HEK293 (cell line): ENCODE results near the gene ZNF19.

Experiments
- EGR2 ChIP-seq: fragments of 450-650 bp; formaldehyde crosslinking; IDR thresholded peaks from 2 replicates; pipeline ENCODE4 v1.5.1; 2016; ENCODE audit warnings: low read depth, missing biosample characterization, missing genetic modification characterization
- GFI1B ChIP-seq: fragments of 450-650 bp; formaldehyde crosslinking; IDR thresholded peaks from 2 replicates; pipeline ENCODE4 v1.5.1; 2016; ENCODE audit warnings: missing biosample characterization, missing genetic modification characterization
- GLI2 ChIP-seq: fragments of 450-650 bp; formaldehyde crosslinking; IDR thresholded peaks from 2 replicates; pipeline ENCODE4; 2017; ENCODE audit warnings: missing biosample characterization, missing genetic modification characterization, low read depth, borderline replicate concordance
- IKZF3 ChIP-seq: fragments of 450-650 bp; IDR thresholded peaks from 2 replicates; pipeline ENCODE4 v1.5.0; 2018; ENCODE audit warnings: missing biosample characterization, mild to moderate bottlenecking, missing genetic modification characterization, moderate library complexity
- KLF16 ChIP-seq: fragments of 450-650 bp; formaldehyde crosslinking; IDR thresholded peaks from 2 replicates; pipeline ENCODE4 v1.5.1; 2017; ENCODE audit warnings: missing biosample characterization, missing genetic modification characterization
- MZF1 ChIP-seq: fragments of 450-650 bp; formaldehyde crosslinking; IDR thresholded peaks from 2 replicates; pipeline ENCODE4 v1.5.1; 2017; ENCODE audit warnings: missing biosample characterization, missing genetic modification characterization, borderline replicate concordance
- PRDM1 ChIP-seq: fragments of 450-650 bp; formaldehyde crosslinking; IDR thresholded peaks from 2 replicates; pipeline ENCODE4; 2016; ENCODE audit warnings: missing biosample characterization, missing genetic modification characterization
- SP2 ChIP-seq: fragments of 450-650 bp; formaldehyde crosslinking; IDR thresholded peaks from 2 replicates; pipeline ENCODE4 v1.5.1; 2016; ENCODE audit warnings: missing biosample characterization, missing genetic modification characterization
- SP3 ChIP-seq: fragments of 450-650 bp; formaldehyde crosslinking; IDR thresholded peaks from 2 replicates; pipeline ENCODE4 v1.5.1; 2016; ENCODE audit warnings: missing biosample characterization, missing genetic modification characterization
- SP7 ChIP-seq: fragments of 450-650 bp; formaldehyde crosslinking; IDR thresholded peaks from 2 replicates; pipeline ENCODE4 v1.5.1; 2016; ENCODE audit warnings: missing biosample characterization, missing genetic modification characterization
- YY2 ChIP-seq: fragments of 450-650 bp; formaldehyde crosslinking; IDR thresholded peaks from 2 replicates; pipeline ENCODE4 v1.5.1; 2016; ENCODE audit warnings: missing biosample characterization, missing genetic modification characterization
- ZBTB1 ChIP-seq: fragments of 450-650 bp; formaldehyde crosslinking; IDR thresholded peaks from 2 replicates; pipeline ENCODE4 v1.5.1; 2016; ENCODE audit warnings: missing biosample characterization, missing genetic modification characterization
- ZBTB17 ChIP-seq: fragments of 450-650 bp; formaldehyde crosslinking; IDR thresholded peaks from 2 replicates; pipeline ENCODE4 v1.5.1; 2016; ENCODE audit warnings: missing biosample characterization, missing genetic modification characterization
- ZNF121 ChIP-seq: fragments of 450-650 bp; formaldehyde crosslinking; IDR thresholded peaks from 2 replicates; pipeline ENCODE4 v1.5.1; 2016; ENCODE audit warnings: missing biosample characterization, missing genetic modification characterization
- ZNF132 ChIP-seq: fragments of 450-650 bp; formaldehyde crosslinking; IDR thresholded peaks from 2 replicates; pipeline ENCODE4 v1.5.1; 2017; ENCODE audit warnings: missing biosample characterization, missing genetic modification characterization, borderline replicate concordance
- ZNF354C ChIP-seq: fragments of 450-650 bp; formaldehyde crosslinking; IDR thresholded peaks from 2 replicates; pipeline ENCODE4 v1.5.1; 2016; ENCODE audit warnings: missing biosample characterization, missing genetic modification characterization, low read depth, borderline replicate concordance
- ZNF48 ChIP-seq: fragments of 450-650 bp; formaldehyde crosslinking; IDR thresholded peaks from 2 replicates; pipeline ENCODE4 v1.5.1; 2016; ENCODE audit warnings: missing biosample characterization, missing genetic modification characterization
- ZNF530 ChIP-seq: fragments of 450-650 bp; formaldehyde crosslinking; IDR thresholded peaks from 2 replicates; pipeline ENCODE4 v1.5.1; 2016; ENCODE audit warnings: low read depth, missing biosample characterization, missing genetic modification characterization
- ZNF571 ChIP-seq: fragments of 450-650 bp; formaldehyde crosslinking; IDR thresholded peaks from 2 replicates; pipeline ENCODE4 v1.5.0; 2017; ENCODE audit warnings: missing biosample characterization, missing genetic modification characterization
- ZNF610 ChIP-seq: fragments of 450-650 bp; formaldehyde crosslinking; IDR thresholded peaks from 2 replicates; pipeline ENCODE4 v1.5.1; 2016; ENCODE audit warnings: missing biosample characterization, missing genetic modification characterization, borderline replicate concordance
- ZNF658 ChIP-seq: fragments of 450-650 bp; formaldehyde crosslinking; IDR thresholded peaks from 2 replicates; pipeline ENCODE4; 2016; ENCODE audit warnings: missing biosample characterization, missing genetic modification characterization
- ZNF660 ChIP-seq: fragments of 450-650 bp; IDR thresholded peaks from 2 replicates; pipeline ENCODE4 v1.5.1; 2018; ENCODE audit warnings: missing biosample characterization, mild to moderate bottlenecking, missing genetic modification characterization
- ZNF677 ChIP-seq: fragments of 450-650 bp; IDR thresholded peaks from 2 replicates; pipeline ENCODE4 v1.5.0; 2018; ENCODE audit warnings: missing biosample characterization, mild to moderate bottlenecking, missing genetic modification characterization, moderate library complexity
- ZNF785 ChIP-seq: fragments of 450-650 bp; formaldehyde crosslinking; IDR thresholded peaks from 2 replicates; pipeline ENCODE4 v1.5.1; 2016; ENCODE audit warnings: missing biosample characterization, missing genetic modification characterization
- ZNF791 ChIP-seq: fragments of 450-650 bp; formaldehyde crosslinking; IDR thresholded peaks from 2 replicates; pipeline ENCODE4 v1.5.1; 2016; ENCODE audit warnings: missing biosample characterization, missing genetic modification characterization
- ZNF843 ChIP-seq: fragments of 450-650 bp; formaldehyde crosslinking; IDR thresholded peaks from 2 replicates; pipeline ENCODE4 v1.5.1; 2016; ENCODE audit warnings: missing biosample characterization, missing genetic modification characterization
- TF ChIP-seq, protein P1 (sequence below): fragments of 450-650 bp; formaldehyde crosslinking; IDR thresholded peaks from 2 replicates; pipeline ENCODE4 v1.5.1; 2016; ENCODE audit warnings: missing biosample characterization, missing genetic modification characterization
- TF ChIP-seq, protein P2 (sequence below): fragments of 450-650 bp; formaldehyde crosslinking; conservative IDR thresholded peaks from 2 replicates; pipeline ENCODE4 v1.5.1; 2016; ENCODE audit warnings: low read depth, missing biosample characterization, missing genetic modification characterization
- TF ChIP-seq, protein P3 (sequence below): fragments of 450-650 bp; formaldehyde crosslinking; IDR thresholded peaks from 2 replicates; pipeline ENCODE4; 2016; ENCODE audit warnings: missing biosample characterization, missing genetic modification characterization
- TF ChIP-seq, protein P4 (sequence below): fragments of 450-650 bp; formaldehyde crosslinking; IDR thresholded peaks from 2 replicates; pipeline ENCODE4 v1.5.1; 2016; ENCODE audit warnings: missing biosample characterization, missing genetic modification characterization
- TF ChIP-seq, protein P5 (sequence below): IDR thresholded peaks from 2 replicates; pipeline ENCODE4 v1.6.1; 2011; ENCODE audit warnings: mild to moderate bottlenecking, low read depth, low read length, borderline replicate concordance

Gene ZNF19

DNA sequence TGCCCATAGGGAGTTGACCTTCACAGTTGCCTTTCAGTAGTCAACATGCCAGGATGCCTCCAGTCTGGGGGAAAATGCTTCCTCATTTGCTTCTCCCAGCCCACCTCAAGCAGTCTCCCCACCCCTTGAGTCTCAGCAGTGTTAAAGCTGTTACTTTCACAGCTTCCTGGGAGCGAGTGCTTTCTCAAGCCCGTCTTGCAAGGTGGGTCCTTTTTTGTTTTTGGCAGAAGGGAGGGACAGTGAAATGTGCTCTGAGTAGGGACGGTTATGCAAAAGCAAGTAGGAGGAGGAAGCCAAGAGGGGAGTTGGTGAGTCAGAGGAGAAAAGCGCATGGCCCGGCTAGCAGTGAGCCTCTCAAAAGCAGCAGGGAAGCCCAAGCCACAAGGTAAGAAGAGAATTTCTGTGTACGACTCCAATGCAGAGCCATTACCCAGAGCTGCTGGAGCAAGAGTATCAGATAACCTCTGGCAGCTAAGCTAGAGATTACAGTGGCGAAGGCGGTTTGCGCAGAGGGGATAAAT lies 37.0 kb upstream of the ZNF19 start, which contains the start of gene CHST4 (continued):
- no peak for TF ChIP-seq ZNF121 (tag by site-specific recombination)
- TF ChIP-seq ZNF571 (tag by site-specific recombination) = no peak
- TF ChIP-seq, protein P1, sequence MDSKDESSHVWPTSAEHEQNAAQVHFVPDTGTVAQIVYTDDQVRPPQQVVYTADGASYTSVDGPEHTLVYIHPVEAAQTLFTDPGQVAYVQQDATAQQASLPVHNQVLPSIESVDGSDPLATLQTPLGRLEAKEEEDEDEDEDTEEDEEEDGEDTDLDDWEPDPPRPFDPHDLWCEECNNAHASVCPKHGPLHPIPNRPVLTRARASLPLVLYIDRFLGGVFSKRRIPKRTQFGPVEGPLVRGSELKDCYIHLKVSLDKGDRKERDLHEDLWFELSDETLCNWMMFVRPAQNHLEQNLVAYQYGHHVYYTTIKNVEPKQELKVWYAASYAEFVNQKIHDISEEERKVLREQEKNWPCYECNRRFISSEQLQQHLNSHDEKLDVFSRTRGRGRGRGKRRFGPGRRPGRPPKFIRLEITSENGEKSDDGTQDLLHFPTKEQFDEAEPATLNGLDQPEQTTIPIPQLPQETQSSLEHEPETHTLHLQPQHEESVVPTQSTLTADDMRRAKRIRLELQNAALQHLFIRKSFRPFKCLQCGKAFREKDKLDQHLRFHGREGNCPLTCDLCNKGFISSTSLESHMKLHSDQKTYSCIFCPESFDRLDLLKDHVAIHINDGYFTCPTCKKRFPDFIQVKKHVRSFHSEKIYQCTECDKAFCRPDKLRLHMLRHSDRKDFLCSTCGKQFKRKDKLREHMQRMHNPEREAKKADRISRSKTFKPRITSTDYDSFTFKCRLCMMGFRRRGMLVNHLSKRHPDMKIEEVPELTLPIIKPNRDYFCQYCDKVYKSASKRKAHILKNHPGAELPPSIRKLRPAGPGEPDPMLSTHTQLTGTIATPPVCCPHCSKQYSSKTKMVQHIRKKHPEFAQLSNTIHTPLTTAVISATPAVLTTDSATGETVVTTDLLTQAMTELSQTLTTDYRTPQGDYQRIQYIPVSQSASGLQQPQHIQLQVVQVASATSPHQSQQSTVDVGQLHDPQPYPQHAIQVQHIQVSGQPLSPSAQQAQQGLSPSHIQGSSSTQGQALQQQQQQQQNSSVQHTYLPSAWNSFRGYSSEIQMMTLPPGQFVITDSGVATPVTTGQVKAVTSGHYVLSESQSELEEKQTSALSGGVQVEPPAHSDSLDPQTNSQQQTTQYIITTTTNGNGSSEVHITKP = peak; percentile 52
- TF ChIP-seq PRDM1 (tag by site-specific recombination) = peak; percentile 91
- TF ChIP-seq ZNF48 (tag by site-specific recombination) = no peak
- peak; percentile 88 for TF ChIP-seq ZNF660 (tag by site-specific recombination)
- TF ChIP-seq YY2 (tag by site-specific recombination) = no peak
- TF ChIP-seq, protein P2, sequence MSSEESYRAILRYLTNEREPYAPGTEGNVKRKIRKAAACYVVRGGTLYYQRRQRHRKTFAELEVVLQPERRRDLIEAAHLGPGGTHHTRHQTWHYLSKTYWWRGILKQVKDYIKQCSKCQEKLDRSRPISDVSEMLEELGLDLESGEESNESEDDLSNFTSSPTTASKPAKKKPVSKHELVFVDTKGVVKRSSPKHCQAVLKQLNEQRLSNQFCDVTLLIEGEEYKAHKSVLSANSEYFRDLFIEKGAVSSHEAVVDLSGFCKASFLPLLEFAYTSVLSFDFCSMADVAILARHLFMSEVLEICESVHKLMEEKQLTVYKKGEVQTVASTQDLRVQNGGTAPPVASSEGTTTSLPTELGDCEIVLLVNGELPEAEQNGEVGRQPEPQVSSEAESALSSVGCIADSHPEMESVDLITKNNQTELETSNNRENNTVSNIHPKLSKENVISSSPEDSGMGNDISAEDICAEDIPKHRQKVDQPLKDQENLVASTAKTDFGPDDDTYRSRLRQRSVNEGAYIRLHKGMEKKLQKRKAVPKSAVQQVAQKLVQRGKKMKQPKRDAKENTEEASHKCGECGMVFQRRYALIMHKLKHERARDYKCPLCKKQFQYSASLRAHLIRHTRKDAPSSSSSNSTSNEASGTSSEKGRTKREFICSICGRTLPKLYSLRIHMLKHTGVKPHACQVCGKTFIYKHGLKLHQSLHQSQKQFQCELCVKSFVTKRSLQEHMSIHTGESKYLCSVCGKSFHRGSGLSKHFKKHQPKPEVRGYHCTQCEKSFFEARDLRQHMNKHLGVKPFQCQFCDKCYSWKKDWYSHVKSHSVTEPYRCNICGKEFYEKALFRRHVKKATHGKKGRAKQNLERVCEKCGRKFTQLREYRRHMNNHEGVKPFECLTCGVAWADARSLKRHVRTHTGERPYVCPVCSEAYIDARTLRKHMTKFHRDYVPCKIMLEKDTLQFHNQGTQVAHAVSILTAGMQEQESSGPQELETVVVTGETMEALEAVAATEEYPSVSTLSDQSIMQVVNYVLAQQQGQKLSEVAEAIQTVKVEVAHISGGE (tag by site-specific recombination) = no peak
- no peak for TF ChIP-seq ZNF354C
- TF ChIP-seq KLF16 = no peak
- no peak for TF ChIP-seq GLI2
- TF ChIP-seq ZNF610 (tag by site-specific recombination) = no peak
- no peak for TF ChIP-seq SP3 (tag by site-specific recombination)
- no peak for TF ChIP-seq ZNF530 (tag by site-specific recombination)
- TF ChIP-seq EGR2 (tag by site-specific recombination) = no peak
- TF ChIP-seq ZNF132 (tag by site-specific recombination) = no peak
- no peak for TF ChIP-seq ZNF843
- TF ChIP-seq, protein P3, sequence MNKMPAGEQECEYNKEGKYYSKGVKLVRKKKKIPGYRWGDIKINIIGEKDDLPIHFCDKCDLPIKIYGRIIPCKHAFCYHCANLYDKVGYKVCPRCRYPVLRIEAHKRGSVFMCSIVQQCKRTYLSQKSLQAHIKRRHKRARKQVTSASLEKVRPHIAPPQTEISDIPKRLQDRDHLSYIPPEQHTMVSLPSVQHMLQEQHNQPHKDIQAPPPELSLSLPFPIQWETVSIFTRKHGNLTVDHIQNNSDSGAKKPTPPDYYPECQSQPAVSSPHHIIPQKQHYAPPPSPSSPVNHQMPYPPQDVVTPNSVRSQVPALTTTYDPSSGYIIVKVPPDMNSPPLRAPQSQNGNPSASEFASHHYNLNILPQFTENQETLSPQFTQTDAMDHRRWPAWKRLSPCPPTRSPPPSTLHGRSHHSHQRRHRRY = no peak
- TF ChIP-seq ZNF677 (tag by site-specific recombination) = no peak
- TF ChIP-seq ZBTB1 (tag by site-specific recombination) = no peak
- TF ChIP-seq GFI1B = no peak
- TF ChIP-seq SP7 (tag by site-specific recombination) = peak; percentile 50; the same call in 1 of the 2 replicates
- no peak for TF ChIP-seq SP2 (tag by site-specific recombination)
- TF ChIP-seq ZNF785 (tag by site-specific recombination) = no peak
- TF ChIP-seq ZNF658 (tag by site-specific recombination) = no peak
- no peak for TF ChIP-seq ZNF791 (tag by site-specific recombination)
- TF ChIP-seq, protein P4, sequence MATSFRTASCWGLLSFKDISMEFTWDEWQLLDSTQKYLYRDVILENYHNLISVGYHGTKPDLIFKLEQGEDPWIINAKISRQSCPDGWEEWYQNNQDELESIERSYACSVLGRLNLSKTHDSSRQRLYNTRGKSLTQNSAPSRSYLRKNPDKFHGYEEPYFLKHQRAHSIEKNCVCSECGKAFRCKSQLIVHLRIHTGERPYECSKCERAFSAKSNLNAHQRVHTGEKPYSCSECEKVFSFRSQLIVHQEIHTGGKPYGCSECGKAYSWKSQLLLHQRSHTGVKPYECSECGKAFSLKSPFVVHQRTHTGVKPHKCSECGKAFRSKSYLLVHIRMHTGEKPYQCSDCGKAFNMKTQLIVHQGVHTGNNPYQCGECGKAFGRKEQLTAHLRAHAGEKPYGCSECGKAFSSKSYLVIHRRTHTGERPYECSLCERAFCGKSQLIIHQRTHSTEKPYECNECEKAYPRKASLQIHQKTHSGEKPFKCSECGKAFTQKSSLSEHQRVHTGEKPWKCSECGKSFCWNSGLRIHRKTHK = no peak
- TF ChIP-seq, protein P5, sequence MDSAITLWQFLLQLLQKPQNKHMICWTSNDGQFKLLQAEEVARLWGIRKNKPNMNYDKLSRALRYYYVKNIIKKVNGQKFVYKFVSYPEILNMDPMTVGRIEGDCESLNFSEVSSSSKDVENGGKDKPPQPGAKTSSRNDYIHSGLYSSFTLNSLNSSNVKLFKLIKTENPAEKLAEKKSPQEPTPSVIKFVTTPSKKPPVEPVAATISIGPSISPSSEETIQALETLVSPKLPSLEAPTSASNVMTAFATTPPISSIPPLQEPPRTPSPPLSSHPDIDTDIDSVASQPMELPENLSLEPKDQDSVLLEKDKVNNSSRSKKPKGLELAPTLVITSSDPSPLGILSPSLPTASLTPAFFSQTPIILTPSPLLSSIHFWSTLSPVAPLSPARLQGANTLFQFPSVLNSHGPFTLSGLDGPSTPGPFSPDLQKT = no peak
- no peak for TF ChIP-seq IKZF3 (tag by site-specific recombination)
- TF ChIP-seq ZBTB17 (tag by site-specific recombination) = peak; percentile 73
- TF ChIP-seq MZF1 (tag by site-specific recombination) = peak; percentile 46
